Embryonic facial prominence (tissue), 1 donor: ENCODE measurements around the gene MRPL36.
"Not testable (repeated sequence)": the region's sequence is repeated elsewhere in the genome, so short reads cannot be mapped to it uniquely, and the experiment has no call there.

ENCODE experiments used
- DNase-seq: peaks from one replicate; pipeline ENCODE4 v3.0.0-alpha.2; 2016; ENCODE audit errors: extremely low spot score

MRPL36 gene

DNA sequence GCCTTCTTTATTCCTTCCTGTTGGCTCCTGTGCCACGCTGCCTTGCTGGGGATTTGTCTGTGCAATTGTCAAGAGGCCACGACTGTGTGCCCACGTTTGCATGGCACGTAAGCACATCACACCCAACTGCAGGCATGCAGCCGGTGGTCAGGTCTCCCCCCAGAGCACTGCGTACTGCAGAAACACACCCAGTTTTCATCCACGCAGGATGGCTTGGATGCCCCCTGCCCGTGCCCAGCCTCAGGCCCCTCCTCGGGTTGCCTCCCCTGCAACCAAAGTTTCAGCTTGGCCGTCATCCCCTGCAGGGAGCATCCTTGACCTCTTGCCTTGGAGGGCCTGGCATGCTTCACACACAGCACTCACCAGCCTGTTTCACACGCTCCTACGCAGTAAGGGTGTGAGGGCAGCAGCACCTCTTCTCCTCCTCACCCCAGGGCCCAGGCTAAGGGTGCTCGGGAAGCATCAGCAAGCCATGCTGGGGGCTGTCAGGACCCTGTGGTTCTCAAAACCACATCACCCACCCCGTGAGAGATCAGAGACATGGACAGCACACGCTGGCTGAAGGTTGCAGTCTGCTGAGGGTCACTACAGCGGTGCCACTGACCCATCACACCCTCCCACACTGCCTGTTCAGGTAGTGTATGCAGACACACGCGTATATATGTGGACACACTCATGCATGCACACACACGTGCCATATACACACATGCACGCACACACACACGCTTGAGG lies 3.1 kb downstream of the MRPL36 start:
- no peak for DNase-seq

DNA sequence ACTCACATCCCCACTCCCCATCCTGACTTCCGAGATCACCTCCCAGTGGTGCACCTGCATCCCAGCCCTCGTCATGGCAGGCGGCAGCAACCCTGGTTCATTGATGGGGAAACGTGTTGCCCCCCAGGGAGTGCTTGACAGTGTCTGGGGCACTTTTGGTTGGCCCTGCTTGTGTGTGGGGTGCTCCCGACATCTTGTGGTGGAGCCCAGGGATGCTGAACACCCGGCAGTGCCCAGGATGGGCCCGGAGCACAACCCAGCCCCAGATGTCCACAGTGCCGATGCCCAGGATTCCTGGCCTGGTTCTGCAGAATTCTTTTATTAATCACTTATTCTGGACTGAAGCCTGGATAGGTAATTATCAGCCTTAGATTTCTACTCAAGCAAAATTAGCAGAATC lies 3.7 kb downstream of the MRPL36 start:
- no peak for DNase-seq

DNA sequence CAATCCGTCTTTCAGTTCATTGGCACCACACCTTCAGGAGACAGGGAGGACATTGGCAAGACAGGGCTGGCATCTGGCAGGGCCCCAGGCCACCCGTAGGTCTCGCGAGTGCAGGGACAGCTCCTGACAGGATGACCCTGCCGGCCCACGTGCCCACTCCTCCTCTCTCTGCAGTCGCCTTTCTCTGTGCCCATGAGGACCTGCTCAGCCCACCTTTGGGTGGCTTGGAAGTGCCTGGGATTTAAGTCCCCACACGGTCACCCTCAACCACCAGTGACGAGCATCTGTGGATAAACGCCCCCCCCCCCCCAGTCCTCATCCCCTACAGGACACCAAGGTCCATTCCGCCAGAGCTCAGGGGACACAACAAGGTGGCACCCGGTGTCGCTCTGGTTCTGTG lies 4.1 kb downstream of the MRPL36 start:
- DNase-seq: no peak

DNA sequence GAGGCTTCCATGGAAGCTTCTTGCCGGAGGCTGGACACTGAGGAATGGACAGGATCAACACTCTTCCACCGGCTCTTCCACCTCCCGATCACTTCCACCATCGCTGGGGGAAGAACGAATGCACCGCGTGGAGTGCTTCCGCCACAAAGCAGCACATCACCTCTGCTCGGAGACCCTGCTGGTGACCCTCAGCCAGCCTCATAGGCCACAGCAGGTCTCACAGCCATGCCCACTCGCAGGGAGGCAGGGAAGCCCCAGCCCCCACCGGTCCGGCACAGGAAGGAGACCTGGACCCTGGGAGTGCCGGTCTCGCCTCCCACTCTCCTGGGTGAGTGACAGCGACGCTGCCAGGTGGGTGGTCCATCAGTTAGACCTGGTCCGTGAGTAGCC lies 4.7 kb downstream of the MRPL36 start:
- DNase-seq: no peak

DNA sequence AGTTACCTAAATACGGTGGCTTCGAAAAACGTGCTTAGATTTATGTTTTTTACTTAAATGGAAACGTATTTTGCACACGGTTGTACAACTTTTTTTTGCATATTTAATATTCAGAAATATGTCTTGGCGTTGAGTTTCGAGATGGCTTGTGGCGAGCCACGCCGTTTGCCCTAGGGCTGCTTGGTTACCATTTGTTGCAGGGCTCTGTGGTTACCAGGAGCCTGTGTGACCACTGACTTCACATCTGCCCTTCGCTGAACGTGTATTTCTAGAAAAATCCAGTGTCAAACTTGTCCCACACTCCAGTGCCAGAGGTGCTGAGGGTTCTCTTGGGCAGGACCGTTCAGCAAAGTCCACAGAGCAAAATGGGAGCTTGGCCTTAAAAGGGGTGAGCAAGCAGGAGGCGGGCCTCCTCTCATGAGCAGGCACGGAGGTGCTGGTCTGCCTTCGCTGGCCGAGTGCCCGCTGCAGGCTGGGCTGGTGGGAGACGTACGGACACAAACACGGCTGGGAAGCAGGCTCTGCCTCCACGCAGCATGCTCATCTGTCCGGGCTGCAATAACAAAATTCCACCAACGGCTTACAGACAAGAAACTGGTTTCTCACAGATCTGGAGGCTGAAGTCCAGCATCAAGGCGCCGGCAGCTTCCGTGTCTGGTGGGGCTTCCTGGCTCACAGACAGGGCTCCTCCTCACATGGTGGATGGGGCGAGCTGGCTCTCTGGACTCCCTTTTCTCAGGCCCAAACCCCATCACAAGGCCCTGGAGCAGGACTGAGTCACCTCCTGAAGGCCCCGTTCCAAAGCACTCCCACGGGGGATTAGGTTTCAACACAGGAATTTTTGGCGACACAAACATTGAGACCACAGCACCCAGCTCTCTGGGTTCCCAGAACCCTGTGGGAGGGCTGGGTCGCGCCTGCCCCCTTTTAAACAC lies 5.4 kb downstream of the MRPL36 start:
- DNase-seq: no peak

DNA sequence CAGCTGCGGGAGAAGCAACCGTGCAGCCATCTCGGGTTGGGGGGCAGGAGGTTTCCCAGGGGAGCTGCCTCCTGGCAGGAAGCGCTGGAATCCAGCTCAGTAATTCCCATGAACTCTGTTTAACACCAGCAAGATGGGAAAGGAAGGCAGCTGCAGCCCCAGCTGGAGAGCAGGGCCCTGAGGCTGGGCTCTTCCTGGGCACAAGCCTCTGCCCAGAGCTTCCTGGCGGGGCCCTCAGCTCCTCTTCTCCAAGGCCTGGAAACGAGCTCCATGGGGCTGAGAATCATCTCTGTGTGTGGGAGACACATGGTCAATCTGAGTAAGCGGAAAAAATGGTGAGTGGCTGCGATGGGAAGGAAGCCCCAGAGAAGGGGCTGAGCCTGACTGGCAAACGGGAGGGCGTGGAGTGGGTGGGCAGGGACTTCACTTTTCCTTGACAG lies 6.3 kb downstream of the MRPL36 start:
- no peak for DNase-seq

DNA sequence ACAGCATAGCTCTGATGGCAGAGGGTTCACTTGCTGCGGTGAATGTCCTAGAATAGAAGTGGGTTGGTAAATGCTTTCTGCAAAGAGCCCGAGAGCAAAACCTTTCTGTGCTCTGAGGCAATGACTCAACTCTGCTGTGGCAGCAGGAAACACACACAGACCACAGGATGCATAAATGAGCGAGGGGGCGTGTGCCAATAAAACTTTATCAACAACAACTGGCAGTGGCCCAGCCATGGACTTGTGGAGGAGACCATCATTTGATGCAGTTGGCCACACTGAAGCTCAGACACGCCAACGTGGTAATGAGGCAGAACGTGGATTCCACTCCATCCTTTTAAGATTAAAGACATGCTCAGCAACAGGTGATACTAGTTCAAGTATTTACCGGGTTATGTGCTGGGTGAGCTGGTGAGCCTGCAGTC lies 6.8 kb downstream of the MRPL36 start:
- DNase-seq: no peak

DNA sequence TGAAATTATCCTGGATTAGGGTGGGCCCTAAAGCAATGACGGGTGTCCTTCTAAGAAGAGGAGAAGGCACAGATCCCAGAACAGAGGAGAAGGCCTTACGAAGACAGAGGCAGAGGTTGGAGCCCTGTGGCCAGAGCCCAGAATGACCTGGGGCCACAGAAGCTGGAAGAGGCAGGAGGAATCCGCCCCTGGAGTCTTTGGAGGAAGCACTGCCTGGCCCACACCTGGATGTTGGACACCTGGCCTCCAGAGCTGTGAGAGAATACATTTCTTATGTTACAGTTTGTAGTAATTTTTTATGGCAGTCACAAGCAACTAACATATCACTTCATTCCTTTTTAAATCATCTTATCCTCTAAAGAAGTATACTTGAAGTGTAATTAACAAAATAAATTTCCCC lies 8.5 kb downstream of the MRPL36 start:
- DNase-seq: no peak

DNA sequence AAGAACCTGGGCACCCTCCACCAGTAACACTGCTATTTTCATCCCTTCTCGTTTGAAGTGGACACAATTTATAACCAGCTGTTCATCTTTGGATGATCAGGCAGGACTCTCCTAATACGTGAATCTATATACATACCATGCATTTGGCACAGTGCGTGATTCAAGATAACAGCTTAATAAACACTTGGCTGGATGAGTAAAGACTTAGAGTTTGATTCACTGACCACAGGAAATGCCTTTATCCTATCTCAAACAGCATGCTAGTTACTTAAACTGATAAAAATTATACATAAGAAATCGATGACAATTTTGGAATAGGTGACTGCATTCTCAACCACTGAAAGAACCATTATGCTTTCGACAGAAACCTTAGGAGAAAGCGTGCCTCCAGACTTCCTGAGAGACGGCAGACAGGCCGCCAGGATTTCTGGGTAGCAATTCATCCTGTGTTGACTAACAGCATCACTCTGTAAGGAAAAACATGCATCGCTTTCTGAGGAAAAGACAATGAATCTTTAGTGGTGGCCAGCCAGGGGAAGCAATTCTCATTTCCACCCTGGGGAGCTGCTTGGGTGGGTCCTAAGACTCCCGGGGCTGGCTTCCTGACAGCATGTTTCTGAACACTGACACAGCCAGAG lies 9.7 kb downstream of the MRPL36 start:
- no peak for DNase-seq

DNA sequence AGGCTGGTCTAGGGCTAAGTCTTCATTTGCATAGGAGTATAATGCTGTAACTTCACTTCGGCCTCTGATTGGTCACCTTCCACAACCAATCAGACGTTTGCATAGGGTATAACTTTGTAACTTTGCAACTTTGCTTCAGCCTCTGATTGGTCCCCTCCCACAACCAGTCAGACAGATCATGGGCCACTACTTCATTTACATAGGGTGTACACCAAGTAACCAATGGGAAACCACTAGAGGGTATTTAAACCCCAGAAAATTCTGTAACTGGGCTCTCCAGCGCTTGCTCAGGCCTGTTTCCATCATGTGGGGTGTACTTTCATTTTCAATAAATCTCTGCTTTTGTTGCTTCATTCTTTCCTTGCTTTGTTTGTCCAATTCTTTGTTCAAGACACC lies 10.2 kb downstream of the MRPL36 start:
- DNase-seq: not testable (repeated sequence)

DNA sequence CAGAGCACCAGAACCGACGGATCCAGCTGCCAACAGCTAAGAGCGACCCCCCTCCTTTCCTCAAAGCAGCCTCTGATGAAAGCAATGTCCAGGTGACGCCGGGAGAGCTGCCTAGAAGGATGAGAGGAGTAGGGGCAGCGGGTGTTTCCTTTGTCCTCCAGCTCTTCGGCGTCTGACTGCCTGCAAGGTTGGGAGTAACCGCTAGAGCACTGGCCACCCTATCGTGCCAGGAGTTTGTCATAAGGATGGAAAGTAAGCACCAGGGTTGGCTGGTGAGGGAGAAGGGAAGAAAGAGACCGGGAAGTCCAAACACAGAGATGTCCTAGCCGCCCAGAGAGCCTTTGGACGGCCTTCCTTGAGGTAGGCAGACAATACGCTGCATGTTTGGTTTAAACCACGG lies 10.8 kb downstream of the MRPL36 start:
- DNase-seq: no peak

DNA sequence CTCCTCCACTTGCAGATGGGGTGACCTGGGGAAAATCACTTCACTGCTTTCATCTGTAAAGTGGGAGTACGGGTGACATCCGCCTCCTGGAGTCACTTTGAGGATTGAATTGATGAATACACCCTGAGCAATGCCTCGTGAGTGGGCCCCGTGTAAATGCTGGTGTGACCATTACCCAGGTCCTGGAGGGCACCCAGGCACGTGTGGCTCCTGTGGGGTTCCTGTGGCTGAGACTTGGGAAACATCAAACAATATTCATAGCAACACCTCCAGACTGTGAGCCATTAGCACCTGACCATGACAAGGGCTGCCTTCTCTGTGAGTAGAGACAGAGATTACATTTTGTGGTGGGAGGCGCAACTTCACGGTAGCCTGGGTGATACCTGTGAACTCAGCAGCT lies 11.4 kb downstream of the MRPL36 start:
- no peak for DNase-seq

DNA sequence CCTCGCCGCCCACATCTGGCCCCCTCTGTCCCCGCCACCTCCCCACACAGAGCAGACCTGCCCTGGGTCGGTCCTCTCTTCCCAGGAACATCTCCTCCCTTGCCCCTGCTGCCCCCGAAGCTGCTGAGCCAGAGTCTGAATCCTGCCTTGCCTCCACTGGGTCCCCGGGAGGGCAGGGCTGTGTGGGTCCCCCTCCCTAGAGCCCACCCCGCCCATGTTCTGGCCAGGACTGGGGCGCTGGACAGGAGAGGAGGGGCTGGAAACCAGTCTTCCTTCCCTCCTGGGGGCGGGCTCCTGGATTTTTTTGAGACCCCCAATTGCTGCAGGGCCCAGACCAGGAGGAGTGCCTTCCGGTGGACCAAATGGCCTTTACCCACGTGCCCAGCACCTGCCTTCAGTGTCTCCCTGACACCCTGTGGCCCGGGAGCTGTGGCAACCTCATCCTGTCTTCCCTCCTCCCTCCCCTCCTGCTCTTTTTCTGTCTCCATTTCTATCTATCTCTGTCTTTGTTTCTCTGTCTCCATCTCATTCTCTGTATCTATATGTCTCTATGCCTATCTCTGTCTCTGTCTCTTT lies 12.1 kb downstream of the MRPL36 start:
- DNase-seq: no peak

DNA sequence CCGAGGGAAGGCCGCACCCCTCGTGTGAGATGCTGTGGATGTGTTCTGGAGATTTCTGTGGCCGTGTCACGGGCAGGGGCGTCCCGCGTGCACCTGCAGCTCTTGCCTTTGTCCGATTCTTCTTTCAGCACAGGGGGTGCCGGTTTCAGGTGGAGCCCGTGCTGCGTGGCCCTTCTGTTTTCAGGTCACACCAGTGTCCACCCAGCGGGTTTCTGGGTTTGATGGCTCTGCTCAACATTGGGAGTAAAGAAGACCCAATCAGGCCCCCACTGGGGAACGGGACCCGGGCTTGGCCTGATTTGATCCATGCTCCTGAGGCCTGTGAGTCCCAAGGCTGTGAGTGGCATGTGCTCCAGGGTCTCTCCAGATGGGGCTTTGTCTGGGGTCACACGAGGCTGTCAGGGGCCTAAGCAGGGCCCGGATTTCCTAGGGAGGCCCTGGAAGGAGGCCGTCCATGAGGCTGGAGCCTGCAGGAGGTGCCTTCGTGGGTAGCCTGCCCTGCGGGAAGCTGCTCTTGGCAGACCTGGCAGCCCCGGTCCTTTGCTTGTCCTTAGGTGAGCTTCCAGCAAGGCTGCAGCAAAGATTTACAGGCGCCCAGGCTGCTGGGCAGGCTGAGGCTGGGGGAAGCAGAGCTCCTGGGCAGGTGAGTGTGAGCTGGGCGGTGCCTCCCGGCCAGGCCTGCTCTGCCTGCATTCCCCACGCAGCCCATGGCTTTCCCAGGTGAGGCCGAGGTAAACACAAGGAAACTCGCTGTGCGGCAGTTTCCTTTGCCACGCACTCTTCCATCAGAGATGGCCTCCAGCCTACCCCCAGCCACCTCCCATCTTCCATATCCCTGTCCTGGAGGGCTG lies 12.8 kb downstream of the MRPL36 start:
- no peak for DNase-seq

DNA sequence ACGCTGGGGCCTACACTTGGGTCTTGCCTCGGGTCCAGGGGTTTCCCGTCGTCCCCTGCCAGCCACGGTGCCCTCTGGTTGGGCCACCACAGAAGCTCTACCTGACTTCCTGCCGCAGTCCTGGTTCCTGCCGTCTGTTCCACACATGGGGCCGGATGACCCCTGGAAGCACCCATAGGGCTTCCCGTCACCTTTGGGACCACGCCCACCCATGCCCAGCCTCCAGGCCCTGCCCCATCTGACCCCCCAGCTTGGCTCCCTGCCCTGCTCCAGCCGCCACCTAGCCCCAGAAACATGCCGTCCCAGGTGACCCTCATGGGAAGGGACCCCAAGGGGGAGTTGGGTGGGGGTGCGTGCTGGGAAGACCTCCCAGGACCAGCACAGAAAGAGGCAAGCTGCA lies 13.7 kb downstream of the MRPL36 start:
- no peak for DNase-seq

DNA sequence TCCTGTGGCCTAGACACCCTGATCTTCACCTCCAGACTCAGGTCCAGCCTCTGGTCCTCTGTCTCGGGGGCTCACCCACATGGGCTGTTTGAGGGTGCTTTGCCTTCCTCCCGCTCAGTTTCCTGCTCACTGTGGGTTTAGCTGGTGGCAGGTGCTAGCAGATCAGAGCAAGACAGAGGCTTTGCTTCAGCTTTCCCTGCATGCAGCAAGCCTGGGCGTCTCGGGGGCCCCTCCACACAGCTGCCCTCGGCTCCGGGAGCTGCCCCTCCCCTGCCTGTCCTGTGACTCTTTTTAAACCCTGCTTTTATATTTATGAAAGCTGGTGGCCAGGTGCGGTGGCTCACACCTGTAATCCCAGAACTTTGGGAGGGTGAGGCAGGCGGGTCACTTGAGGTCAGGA lies 14.6 kb downstream of the MRPL36 start:
- no peak for DNase-seq

DNA sequence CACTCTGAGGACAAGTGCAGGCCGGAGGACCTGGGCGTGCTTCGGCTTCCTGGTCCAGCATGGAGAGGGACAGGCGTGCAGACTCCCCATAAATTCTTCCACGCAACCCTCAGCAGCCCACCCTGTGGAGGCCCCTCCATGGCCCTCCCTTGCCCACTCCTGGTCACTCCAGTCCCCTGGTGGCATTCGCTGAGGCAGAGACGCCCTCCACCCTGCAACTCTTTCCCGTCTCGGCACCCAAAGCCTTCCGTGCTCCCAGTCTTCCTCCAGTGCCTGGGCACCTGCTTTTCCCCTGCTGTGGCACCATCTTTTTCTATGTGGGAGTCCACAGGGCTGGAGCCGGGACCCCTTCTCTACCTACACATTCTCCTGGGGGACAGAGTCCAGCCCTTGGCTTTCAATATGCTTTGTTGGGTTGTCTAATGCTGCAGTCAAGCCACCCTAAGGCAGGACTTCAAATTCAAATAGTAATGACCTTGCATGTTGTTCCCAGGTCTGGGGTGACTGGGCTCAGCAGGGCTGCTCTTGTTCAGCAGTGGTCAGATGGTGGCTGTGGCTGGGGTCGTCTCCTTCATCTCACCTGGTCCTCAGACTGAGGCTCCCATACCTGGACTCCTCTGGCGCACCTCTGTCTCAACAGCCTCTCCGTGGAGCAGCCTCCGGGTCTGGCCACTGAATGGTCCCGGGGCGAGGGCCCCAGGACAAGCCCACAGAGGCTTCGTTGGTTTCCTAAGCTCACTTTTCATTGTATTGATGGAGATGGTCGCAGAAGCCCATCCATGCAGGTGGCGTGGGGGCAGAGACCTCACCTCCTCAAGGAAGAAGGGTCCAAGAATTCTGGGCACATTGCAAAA lies 15.2 kb downstream of the MRPL36 start:
- no peak for DNase-seq

DNA sequence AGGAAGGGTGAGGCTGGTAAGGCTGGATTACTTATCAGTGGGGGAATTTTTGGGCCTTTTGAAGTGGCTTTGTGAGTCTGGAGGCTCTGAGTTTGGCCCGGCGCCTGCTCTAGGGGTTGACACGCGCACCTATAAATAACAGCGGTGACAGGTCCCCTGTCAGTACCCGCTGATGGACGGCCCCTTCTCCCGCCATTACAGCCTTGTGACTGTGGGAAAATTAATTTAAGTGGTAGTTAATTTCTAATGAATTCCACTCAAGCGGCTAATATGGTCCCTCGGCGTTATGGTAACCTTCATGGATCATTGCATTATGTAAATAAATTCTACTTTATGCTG lies 16.5 kb downstream of the MRPL36 start:
- no peak for DNase-seq

DNA sequence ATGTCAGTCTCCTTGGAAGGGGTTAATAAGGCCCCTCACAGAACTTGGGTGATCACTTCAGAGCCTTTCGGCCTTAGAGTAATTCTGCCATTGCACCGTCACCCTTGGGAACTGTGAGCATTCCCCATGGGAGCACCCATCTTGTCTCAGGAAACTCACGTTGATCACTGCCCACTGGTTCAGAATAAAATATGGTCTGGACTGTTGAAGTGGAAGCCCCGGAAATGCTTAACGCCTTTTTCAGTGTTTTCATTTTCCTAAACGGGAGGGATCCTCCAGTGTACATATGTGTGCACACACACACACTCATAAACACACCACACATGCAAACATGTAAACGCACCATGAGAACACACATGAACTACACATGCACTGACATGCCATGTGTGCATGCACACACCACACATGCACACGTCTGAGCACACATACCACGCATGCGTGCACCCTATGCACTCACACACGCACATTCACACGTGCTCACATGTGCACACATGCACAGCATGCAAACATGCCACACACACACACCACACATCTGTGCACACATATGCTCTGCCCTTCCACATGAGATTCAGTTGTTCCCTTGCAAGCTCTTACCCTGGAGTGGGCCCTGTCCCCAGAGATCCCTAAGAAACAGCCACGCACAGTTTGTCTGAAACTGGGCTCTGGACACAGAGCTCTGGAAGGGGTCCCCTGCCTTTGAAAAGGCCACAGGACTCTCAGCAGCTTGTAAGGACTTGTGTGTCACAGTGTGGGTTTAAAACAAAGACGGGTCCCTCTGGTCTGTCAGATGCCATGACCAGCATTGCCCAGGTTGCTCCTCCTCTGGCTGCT lies 17.0 kb downstream of the MRPL36 start:
- DNase-seq: no peak
